Measurements from ENCODE around the gene RPS28. TPM values are rescaled to one million over a fixed set of nuclear protein-coding genes. Genes with fewer than 3 reads are reported as not detected.

The RPS28 gene
- total RNA-seq, 1 donor from 2014 or later = 408 TPM

Other genes with a start within 250 kb of the RPS28 start
- 0.05 TPM in 1 of 2 replicates, not detected in the other for gene FBN3, start 171.9 kb upstream of the RPS28 start, total RNA-seq
- gene CERS4, start 112.1 kb upstream of the RPS28 start, total RNA-seq = 15.4 and 23.3 TPM in 2 replicates
- 38.8 and 57.5 TPM in 2 replicates for gene CD320, start 13.1 kb upstream of the RPS28 start, total RNA-seq
- gene NDUFA7, start 121 bp upstream of the RPS28 start, total RNA-seq = 10.2 and 11.7 TPM in 2 replicates
- 156 and 179 TPM in 2 replicates for gene KANK3, start 21.8 kb downstream of the RPS28 start, total RNA-seq
- 4.3 and 8.7 TPM in 2 replicates for gene ANGPTL4, start 42.7 kb downstream of the RPS28 start, total RNA-seq
- gene RAB11B, start 68.9 kb downstream of the RPS28 start, total RNA-seq = 34.5 and 124 TPM in 2 replicates
- gene MARCHF2, start 91.8 kb downstream of the RPS28 start, total RNA-seq = 165 and 247 TPM in 2 replicates
- 58.7 and 126 TPM in 2 replicates for gene HNRNPM, start 123.5 kb downstream of the RPS28 start, total RNA-seq
- not detected in 2 replicates for gene PRAM1, start 181.1 kb downstream of the RPS28 start, total RNA-seq
- gene ZNF414, start 192.7 kb downstream of the RPS28 start, total RNA-seq = 2.0 and 8.6 TPM in 2 replicates